Measurements from ENCODE around the gene NACA2. TPM values are rescaled to one million over a fixed set of nuclear protein-coding genes. Genes with fewer than 3 reads are reported as not detected.
"Not testable (repeated sequence)": the region's sequence is repeated elsewhere in the genome, so short reads cannot be mapped to it uniquely, and the experiment has no call there.

NACA2 gene
- total and polyA plus RNA-seq, 2 of the 8 experiments (the other 6 are each of a cell fraction or from before 2014, with no cell fraction given) = not detected

DNA sequence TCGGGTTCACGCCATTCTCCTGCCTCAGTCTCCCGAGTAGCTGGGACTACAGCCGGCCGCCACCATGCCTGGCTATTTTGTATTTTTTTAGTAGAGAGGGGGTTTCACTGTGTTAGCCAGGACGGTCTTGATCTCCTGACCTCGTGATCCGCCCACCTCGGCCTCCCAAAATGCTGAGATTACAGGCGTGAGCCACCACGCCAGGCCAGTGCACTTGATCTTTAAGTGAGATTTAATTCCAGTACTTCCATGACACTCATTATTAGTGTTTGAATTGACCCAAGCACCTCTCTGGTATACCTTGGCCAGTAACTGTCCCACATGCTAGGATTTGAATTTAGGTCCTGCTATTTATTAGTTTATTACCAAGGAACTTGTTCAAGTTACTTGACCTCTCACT is 38.5 kb downstream of the NACA2 start:
- H3K27ac ChIP-seq (ENCODE audit: low read depth, low read length); H2AFZ ChIP-seq (ENCODE audit: low read length); H2BK12ac ChIP-seq (ENCODE audit: low read depth, low read length); H3K36me3 ChIP-seq (ENCODE audit: control insufficient read depth in 2 of 4, insufficient read depth in 4 of 4, low read length in 3 of 4); H3K9me3 ChIP-seq (ENCODE audit: insufficient read depth in 2 of 2, low read depth in 1 of 2, low read length in 1 of 2); H3K4me2 ChIP-seq (ENCODE audit: insufficient read depth in 1 of 2, low read depth in 2 of 2, low read length in 2 of 2); DNase-seq (ENCODE audit: low read depth in 1 of 2, low spot score in 2 of 2); H2BK20ac ChIP-seq (ENCODE audit: low read length); H3K27me3 ChIP-seq (replicated peaks in 1 of 4; ENCODE audit: control insufficient read depth in 3 of 4, extremely low read depth in 1 of 4, insufficient read depth in 3 of 4, low read length in 3 of 4); H2BK15ac ChIP-seq (ENCODE audit: low read length); H2AK5ac ChIP-seq (ENCODE audit: low read depth, low read length); FAIRE-seq; H3K4me3 ChIP-seq (ENCODE audit: extremely low read depth in 1 of 4, insufficient read depth in 2 of 4, low read depth in 3 of 4, low read length in 4 of 4); POLR2A ChIA-PET (ENCODE audit: partially characterized antibody); H3K23ac ChIP-seq (ENCODE audit: insufficient read length); H3K18ac ChIP-seq (ENCODE audit: extremely low read depth, low read length); H3K79me2 ChIP-seq (ENCODE audit: control insufficient read depth in 1 of 2, insufficient read depth in 2 of 2, low read length in 2 of 2); H3K9ac ChIP-seq (replicated peaks in 1 of 4; ENCODE audit: extremely low read depth in 1 of 4, low read depth in 3 of 4, low read length in 3 of 4); H4K8ac ChIP-seq (ENCODE audit: extremely low read depth, insufficient read depth, low read length); H3K56ac ChIP-seq (replicated peaks; ENCODE audit: insufficient read length, low read depth, low read length); H3K23me2 ChIP-seq (ENCODE audit: low read depth, low read length); H2BK120ac ChIP-seq (replicated peaks; ENCODE audit: low read depth, low read length); H3K4ac ChIP-seq (replicated peaks; ENCODE audit: insufficient read length, low read depth, low read length); H3K4me1 ChIP-seq (replicated peaks in 1 of 4; ENCODE audit: control insufficient read depth in 3 of 4, insufficient read depth in 4 of 4, low read length in 3 of 4); H4K5ac ChIP-seq (ENCODE audit: insufficient read length, low read depth, low read length); H3K14ac ChIP-seq (ENCODE audit: insufficient read length); H3K79me1 ChIP-seq (ENCODE audit: low read depth, low read length); H4K20me1 ChIP-seq (replicated peaks in 1 of 2; ENCODE audit: control insufficient read depth in 1 of 2, insufficient read depth in 2 of 2, low read length in 2 of 2); H4K91ac ChIP-seq (replicated peaks; ENCODE audit: insufficient read length, low read length); H2BK5ac ChIP-seq (ENCODE audit: low read depth, low read length): not testable (repeated sequence)
- WGBS, 2 experiments (ENCODE audit: extremely low coverage in 1 of 2, insufficient coverage in 1 of 2, insufficient read length in 1 of 2, insufficient replicate concordance in 2 of 2, low coverage in 1 of 2, low lambda C conversion rate in 2 of 2, missing lambda C conversion rate in 1 of 2) = 97% methylated on average over 11 of the region's 11 CpGs; no CpG with 5 or more reads in 1 of the 2 experiments
- CTCF ChIA-PET (ENCODE audit: partially characterized antibody) = interaction anchor here (0.9 kb wide), 1 partner anchor 12 kb away, joined by 4 read pairs; no protein-coding TSS in a partner anchor
